DND-41 (cell line): ENCODE measurements around the gene MEFV.
"Not testable (repeated sequence)": the region's sequence is repeated elsewhere in the genome, so short reads cannot be mapped to it uniquely, and the experiment has no call there.

Experiments
- CTCF ChIP-seq: IDR thresholded peaks from 2 replicates; pipeline ENCODE4 v1.5.1; 2012; ENCODE audit warnings: borderline replicate concordance, low read length, moderate library complexity, mild to moderate bottlenecking; ENCODE audit not compliant: poor library complexity, severe bottlenecking; ENCODE audit errors: extremely low read depth
- EZH2 ChIP-seq: IDR thresholded peaks from 3 replicates; pipeline ENCODE4 v1.6.1; 2012; ENCODE audit warnings: borderline replicate concordance, low read depth, mild to moderate bottlenecking, moderate library complexity, low read length, inconsistent platforms; ENCODE audit not compliant: severe bottlenecking

GRCh38 chr16:3271281-3271680, 14.8 kb upstream of the MEFV start:
- TF ChIP-seq CTCF, EZH2: not testable (repeated sequence)
